ENCODE measurements around the gene CNOT10. TPM values are rescaled to one million over a fixed set of nuclear protein-coding genes. Genes with fewer than 3 reads are reported as not detected.

The CNOT10 gene, protein sequence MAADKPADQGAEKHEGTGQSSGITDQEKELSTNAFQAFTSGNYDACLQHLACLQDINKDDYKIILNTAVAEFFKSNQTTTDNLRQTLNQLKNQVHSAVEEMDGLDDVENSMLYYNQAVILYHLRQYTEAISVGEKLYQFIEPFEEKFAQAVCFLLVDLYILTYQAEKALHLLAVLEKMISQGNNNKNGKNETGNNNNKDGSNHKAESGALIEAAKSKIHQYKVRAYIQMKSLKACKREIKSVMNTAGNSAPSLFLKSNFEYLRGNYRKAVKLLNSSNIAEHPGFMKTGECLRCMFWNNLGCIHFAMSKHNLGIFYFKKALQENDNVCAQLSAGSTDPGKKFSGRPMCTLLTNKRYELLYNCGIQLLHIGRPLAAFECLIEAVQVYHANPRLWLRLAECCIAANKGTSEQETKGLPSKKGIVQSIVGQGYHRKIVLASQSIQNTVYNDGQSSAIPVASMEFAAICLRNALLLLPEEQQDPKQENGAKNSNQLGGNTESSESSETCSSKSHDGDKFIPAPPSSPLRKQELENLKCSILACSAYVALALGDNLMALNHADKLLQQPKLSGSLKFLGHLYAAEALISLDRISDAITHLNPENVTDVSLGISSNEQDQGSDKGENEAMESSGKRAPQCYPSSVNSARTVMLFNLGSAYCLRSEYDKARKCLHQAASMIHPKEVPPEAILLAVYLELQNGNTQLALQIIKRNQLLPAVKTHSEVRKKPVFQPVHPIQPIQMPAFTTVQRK
- 35.5 TPM for total RNA-seq (ENCODE audit: unreplicated experiment)
- long read RNA-seq, transcript CNOT10-201 (19 exons, 2,815 nt), result major isoform, 5 of 12 reads
- long read RNA-seq, partial matches to known transcripts, result 3 of 12 reads
- long read RNA-seq, other reads (novel, unspliced or antisense), result 4 of 12 reads

DNA sequence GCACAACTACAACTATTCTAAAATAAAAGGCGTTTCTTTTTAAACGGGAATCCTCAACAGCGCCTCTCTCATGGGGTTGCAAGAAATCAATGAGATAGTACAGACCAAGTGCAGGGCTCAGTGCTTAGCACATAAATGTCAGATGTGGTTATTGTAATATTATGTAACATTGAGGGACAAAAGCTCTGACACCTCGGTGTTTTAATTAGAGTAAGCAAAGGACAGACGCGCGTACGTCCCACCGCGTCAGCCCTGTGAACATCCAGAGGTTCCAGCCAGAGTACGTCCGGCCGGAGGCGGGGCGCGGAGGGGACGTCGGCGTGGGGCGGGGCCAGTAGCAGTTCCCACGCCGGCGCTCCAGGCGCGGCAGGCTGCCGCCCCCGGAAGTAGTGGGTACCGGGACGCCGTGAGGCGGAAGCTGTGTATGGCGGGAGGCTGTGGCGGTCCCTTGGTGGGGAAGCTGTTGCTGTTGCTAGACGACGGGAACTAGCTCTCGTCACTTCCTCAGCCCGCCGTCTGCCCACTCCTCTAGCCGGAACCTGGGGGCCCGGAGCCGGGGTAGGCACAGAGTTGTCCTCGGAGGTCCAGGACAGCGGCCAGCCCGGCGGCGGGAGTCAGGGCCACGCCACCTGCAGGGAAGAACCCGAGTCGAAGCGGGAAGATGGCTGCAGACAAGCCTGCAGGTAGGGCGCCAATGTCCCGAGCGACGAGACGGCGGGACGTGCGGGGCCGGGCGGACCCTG lies at the start of gene CNOT10:
Gene CNOT10 (plus strand): TSS at position 389 of the 743 bp plus-strand sequence. CDS start 273 bp downstream, at position 662.
- Mint-ChIP-seq H3K4me3 (ENCODE audit: unreplicated experiment) (peak within 1 kb of the TSS; percentile 96), H3K27ac (ENCODE audit: unreplicated experiment) (peak within 1 kb of the TSS; percentile 73), H3K4me1 (ENCODE audit: low read depth, unreplicated experiment) (peaks cover 17% of the 10 kb centered on the region), H3K9me3 (ENCODE audit: unreplicated experiment) (peaks cover 4% of the 10 kb centered on the region), H3K36me3 (ENCODE audit: unreplicated experiment) (no peaks in the 10 kb centered on the region), H3K27me3 (ENCODE audit: unreplicated experiment) (peaks cover 5% of the 10 kb centered on the region)
- peak; percentile 96 for DNase-seq
- TF ChIP-seq, protein P1, sequence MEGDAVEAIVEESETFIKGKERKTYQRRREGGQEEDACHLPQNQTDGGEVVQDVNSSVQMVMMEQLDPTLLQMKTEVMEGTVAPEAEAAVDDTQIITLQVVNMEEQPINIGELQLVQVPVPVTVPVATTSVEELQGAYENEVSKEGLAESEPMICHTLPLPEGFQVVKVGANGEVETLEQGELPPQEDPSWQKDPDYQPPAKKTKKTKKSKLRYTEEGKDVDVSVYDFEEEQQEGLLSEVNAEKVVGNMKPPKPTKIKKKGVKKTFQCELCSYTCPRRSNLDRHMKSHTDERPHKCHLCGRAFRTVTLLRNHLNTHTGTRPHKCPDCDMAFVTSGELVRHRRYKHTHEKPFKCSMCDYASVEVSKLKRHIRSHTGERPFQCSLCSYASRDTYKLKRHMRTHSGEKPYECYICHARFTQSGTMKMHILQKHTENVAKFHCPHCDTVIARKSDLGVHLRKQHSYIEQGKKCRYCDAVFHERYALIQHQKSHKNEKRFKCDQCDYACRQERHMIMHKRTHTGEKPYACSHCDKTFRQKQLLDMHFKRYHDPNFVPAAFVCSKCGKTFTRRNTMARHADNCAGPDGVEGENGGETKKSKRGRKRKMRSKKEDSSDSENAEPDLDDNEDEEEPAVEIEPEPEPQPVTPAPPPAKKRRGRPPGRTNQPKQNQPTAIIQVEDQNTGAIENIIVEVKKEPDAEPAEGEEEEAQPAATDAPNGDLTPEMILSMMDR (IDR thresholded peaks at IDR 0.05; ENCODE audit: partially characterized antibody, unreplicated experiment), result no peak

DNA sequence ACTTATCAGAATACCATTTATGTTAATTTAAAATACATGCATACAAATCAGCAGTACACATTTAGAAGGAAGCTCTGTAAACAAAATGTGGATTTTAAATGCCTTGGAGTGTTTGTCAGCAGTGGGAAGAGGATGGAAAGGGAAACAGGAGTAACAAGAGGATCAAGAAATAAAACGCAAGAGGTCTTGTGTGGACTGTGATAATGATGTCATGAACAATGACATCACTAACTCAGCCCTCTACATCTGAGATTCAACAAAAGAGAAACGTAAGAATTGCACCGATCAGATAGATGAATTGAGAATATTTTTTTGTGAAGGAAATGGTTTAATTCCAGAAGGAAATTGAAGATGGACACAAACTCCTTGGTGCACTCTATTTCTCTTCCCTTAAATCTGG lies 44.0 kb upstream of the CNOT10 start:
- no peak for DNase-seq
- Mint-ChIP-seq H3K9me3 (ENCODE audit: unreplicated experiment) (peaks cover 4% of the 10 kb centered on the region), H3K4me1 (ENCODE audit: low read depth, unreplicated experiment) (peaks cover 23% of the 10 kb centered on the region), H3K27me3 (ENCODE audit: unreplicated experiment) (peaks cover 8% of the 10 kb centered on the region), H3K4me3 (ENCODE audit: unreplicated experiment) (peak overlapping the region; percentile 77), H3K36me3 (ENCODE audit: unreplicated experiment) (no peaks in the 10 kb centered on the region), H3K27ac (ENCODE audit: unreplicated experiment) (peak overlapping the region; percentile 98)
- TF ChIP-seq, protein P1 (IDR thresholded peaks at IDR 0.05; ENCODE audit: partially characterized antibody, unreplicated experiment), result no peak

DNA sequence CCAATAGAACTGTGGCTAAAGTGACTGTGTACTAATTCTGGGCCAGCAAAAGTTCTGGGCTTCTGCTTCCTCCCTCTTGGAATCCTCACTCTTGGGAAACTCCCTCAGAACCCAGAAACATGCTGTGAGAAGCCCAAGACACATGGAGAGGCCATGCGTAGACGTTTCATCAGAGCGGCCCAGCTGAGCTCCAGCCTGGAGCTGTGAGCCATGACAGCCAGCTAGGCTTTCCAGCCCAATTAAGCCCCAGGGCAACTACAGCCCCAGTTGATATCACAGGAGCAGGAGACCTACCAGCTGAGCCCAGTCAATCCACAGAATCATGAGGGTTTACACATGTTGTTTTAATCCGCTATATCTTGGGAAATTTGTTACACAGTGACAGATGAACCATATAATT lies 43.6 kb upstream of the CNOT10 start:
- Mint-ChIP-seq H3K4me1 (ENCODE audit: low read depth, unreplicated experiment) (peaks cover 23% of the 10 kb centered on the region), H3K36me3 (ENCODE audit: unreplicated experiment) (no peaks in the 10 kb centered on the region), H3K27me3 (ENCODE audit: unreplicated experiment) (peaks cover 7% of the 10 kb centered on the region), H3K4me3 (ENCODE audit: unreplicated experiment) (peak overlapping the region; percentile 77), H3K27ac (ENCODE audit: unreplicated experiment) (peak overlapping the region; percentile 98), H3K9me3 (ENCODE audit: unreplicated experiment) (peaks cover 4% of the 10 kb centered on the region)
- TF ChIP-seq, protein P1 (IDR thresholded peaks at IDR 0.05; ENCODE audit: partially characterized antibody, unreplicated experiment), result no peak
- DNase-seq, result peak; percentile 78

DNA sequence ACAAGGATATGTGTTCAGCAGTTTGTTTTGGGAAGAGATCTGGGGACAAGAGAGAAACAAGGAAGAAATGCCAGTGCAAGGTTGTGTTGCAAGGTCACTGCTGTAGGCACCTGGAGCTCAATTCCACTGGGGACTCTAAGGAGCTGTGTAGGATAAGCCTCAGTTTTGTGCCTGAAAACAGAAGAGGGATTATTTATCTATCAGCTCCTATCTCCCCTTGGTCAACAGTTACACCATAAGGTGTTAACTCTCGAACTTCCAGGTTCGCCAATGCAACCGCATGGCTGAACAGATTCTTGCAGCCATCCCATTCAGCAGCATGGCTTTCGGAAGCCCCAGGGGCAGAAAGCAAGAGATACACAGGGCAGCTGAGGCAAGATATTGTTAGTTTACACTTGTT lies 41.6 kb upstream of the CNOT10 start:
- peaks cover 23% of the 10 kb centered on the region for H3K4me1 Mint-ChIP-seq (ENCODE audit: low read depth, unreplicated experiment)
- peak overlapping the region; percentile 91 for H3K27ac Mint-ChIP-seq (ENCODE audit: unreplicated experiment)
- H3K36me3 Mint-ChIP-seq (ENCODE audit: unreplicated experiment), result no peaks in the 10 kb centered on the region
- TF ChIP-seq, protein P1 (IDR thresholded peaks at IDR 0.05; ENCODE audit: partially characterized antibody, unreplicated experiment), result no peak
- DNase-seq, result peak; percentile 20
- peaks cover 5% of the 10 kb centered on the region for H3K27me3 Mint-ChIP-seq (ENCODE audit: unreplicated experiment)
- H3K4me3 Mint-ChIP-seq (ENCODE audit: unreplicated experiment), result peak overlapping the region; percentile 42
- H3K9me3 Mint-ChIP-seq (ENCODE audit: unreplicated experiment), result peaks cover 7% of the 10 kb centered on the region

Measured in glutamatergic neuron (in vitro differentiated cells).